RWPE1 (cell line): Measurements from ENCODE around the gene CTF1.
A peak's percentile ranks its signal among the peaks of the same experiment; 100 is the strongest.

Source experiments
- CTCF ChIA-PET: fragments of 350-600 bp; sonication (Branson Sonifier 250); formaldehyde crosslinking; extraction: SDS; loops from one replicate; lab custom pipeline; 2021; lab: Yijun Ruan, JAX
- POLR2A ChIA-PET: fragments of 400-600 bp; formaldehyde crosslinking; extraction: SDS; loops from one replicate; lab custom pipeline; 2020; ENCODE audit warnings: antibody characterized with exemption; ENCODE audit not compliant: low non-redundant PET; lab: Yijun Ruan, JAX
- DNase-seq: peaks from one replicate; pipeline ENCODE4 v3.0.0; 2012; ENCODE audit warnings: low spot score
- H3K27ac ChIP-seq: fragments of 450-650 bp; 2 replicates; pipeline ENCODE4 v1.5.1; 2017
- CTCF ChIP-seq: fragments of 450-650 bp; conservative IDR thresholded peaks from 2 replicates; pipeline ENCODE4 v1.5.1; 2017; ENCODE audit warnings: low read depth, mild to moderate bottlenecking

CTF1 gene

GRCh38 chr16:30920891-30921290 lies 24.5 kb downstream of the CTF1 start:
- CTCF ChIA-PET: interaction anchor here (2.1 kb wide), 1 partner anchor 76 kb away, joined by 8 read pairs; no protein-coding TSS in a partner anchor
- TF ChIP-seq CTCF: no peak
- no peak for DNase-seq
- POLR2A ChIA-PET: no interaction called here
- peak overlapping the region; percentile 94 for H3K27ac ChIP-seq

- ChIA-PET POLR2A (no interaction called here), CTCF (interaction anchor here (2.1 kb wide), 1 partner anchor 77 kb away, joined by 8 read pairs; no protein-coding TSS in a partner anchor)
- peak overlapping the region; percentile 94 for H3K27ac ChIP-seq
Observed at GRCh38 chr16:30921459-30921747, 25.0 kb downstream of the CTF1 start.

GRCh38 chr16:30921748-30922419 lies 25.5 kb downstream of the CTF1 start:
- TF ChIP-seq CTCF: peak; percentile 87
- CTCF ChIA-PET: interaction anchor here (0.7 to 1.1 kb wide), 2 partner anchors 20 to 77 kb away, joined by 4 to 7 read pairs; no protein-coding TSS in a partner anchor
- DNase-seq: peak; percentile 81
- POLR2A ChIA-PET: no interaction called here
- H3K27ac ChIP-seq: peak overlapping the region; percentile 94

More at GRCh38 chr16:30921459-30921747, 25.0 kb downstream of the CTF1 start:
- DNase-seq: no peak
- no peak for TF ChIP-seq CTCF

GRCh38 chr16:30922420-30922959 lies 26.1 kb downstream of the CTF1 start:
- ChIA-PET POLR2A (no interaction called here), CTCF (interaction anchor here (0.7 to 1.1 kb wide), 2 partner anchors 19 to 78 kb away, joined by 4 to 7 read pairs; no protein-coding TSS in a partner anchor)
- peak overlapping the region; percentile 94 for H3K27ac ChIP-seq
- peak; percentile 96 for DNase-seq
- TF ChIP-seq CTCF: no peak

- DNase-seq: peak; percentile 97
- peak overlapping the region; percentile 94 for H3K27ac ChIP-seq
- no peak for TF ChIP-seq CTCF
- POLR2A ChIA-PET: no interaction called here
- CTCF ChIA-PET: interaction anchor here (1.1 to 2.4 kb wide), 3 partner anchors 19 to 78 kb away, joined by 4 to 13 read pairs (median 5); no protein-coding TSS in a partner anchor
Observed at GRCh38 chr16:30922960-30923535, 26.6 kb downstream of the CTF1 start.

GRCh38 chr16:30923554-30924075 lies 27.2 kb downstream of the CTF1 start, which contains the start of gene FBXL19:
FBXL19 (plus strand) TSS chr16:30923572; CDS start chr16:30925755, 2,183 bp downstream.
- TF ChIP-seq CTCF: no peak
- CTCF ChIA-PET: interaction anchor here (2.0 to 2.4 kb wide), 2 partner anchors 18 to 79 kb away, joined by 5 to 13 read pairs; no protein-coding TSS in a partner anchor
- peak within 1 kb of the TSS; percentile 94 for H3K27ac ChIP-seq
- DNase-seq: no peak
- POLR2A ChIA-PET: no interaction called here
